H9 (cell line): ENCODE data around the gene CLEC18B. TPM values are rescaled to one million over a fixed set of nuclear protein-coding genes. Genes with fewer than 3 reads are reported as not detected.

Experiments
- DNase-seq: peaks from one replicate; pipeline ENCODE4 v3.0.0-alpha.2; 2017
- H2AFZ ChIP-seq: one replicate; pipeline ENCODE4 v1.6.1; 2013; ENCODE audit warnings: mild to moderate bottlenecking, low read length, control low read depth, moderate library complexity
- H2AK5ac ChIP-seq: 2 replicates; pipeline ENCODE4 v1.6.1; 2013; ENCODE audit warnings: low read length, control low read depth, mixed read lengths; ENCODE audit not compliant: insufficient read length
- H2BK120ac ChIP-seq: one replicate; pipeline ENCODE4 v1.6.1; 2013; ENCODE audit warnings: low read depth, mild to moderate bottlenecking, low read length, control low read depth, inconsistent platforms; ENCODE audit not compliant: poor library complexity, severe bottlenecking
- H2BK12ac ChIP-seq: 2 replicates; pipeline ENCODE4 v1.6.1; 2013; ENCODE audit warnings: low read length, control low read depth, mixed read lengths, low read depth; ENCODE audit not compliant: insufficient read length
- H2BK15ac ChIP-seq: 2 replicates; pipeline ENCODE4 v1.6.1; 2013; ENCODE audit warnings: low read depth, low read length, control low read depth
- H2BK20ac ChIP-seq: one replicate; pipeline ENCODE4 v1.6.1; 2013; ENCODE audit warnings: low read depth, mild to moderate bottlenecking, low read length, control low read depth, inconsistent platforms; ENCODE audit not compliant: poor library complexity, severe bottlenecking
- H2BK5ac ChIP-seq: 2 replicates; pipeline ENCODE4 v1.6.1; 2013; ENCODE audit warnings: low read length, control low read depth, mixed read lengths; ENCODE audit not compliant: insufficient read length
- H3K14ac ChIP-seq: 2 replicates; pipeline ENCODE4 v1.6.1; 2013; ENCODE audit warnings: low read length, control low read depth; ENCODE audit not compliant: insufficient read depth
- H3K18ac ChIP-seq: 2 replicates; pipeline ENCODE4 v1.6.1; 2013; ENCODE audit warnings: low read depth, mild to moderate bottlenecking, mixed read lengths, low read length, control low read depth; ENCODE audit not compliant: insufficient read length
- H3K23ac ChIP-seq: 2 replicates; pipeline ENCODE4 v1.6.1; 2013; ENCODE audit warnings: low read length, control low read depth, mixed read lengths, low read depth; ENCODE audit not compliant: insufficient read length
- H3K23me2 ChIP-seq: 2 replicates; pipeline ENCODE4 v1.6.1; 2013; ENCODE audit warnings: low read depth, mild to moderate bottlenecking, mixed read lengths, low read length, control low read depth; ENCODE audit not compliant: insufficient read length, poor library complexity, severe bottlenecking
- H3K27ac ChIP-seq: 2 replicates; pipeline ENCODE4 v1.5.1; 2013; ENCODE audit warnings: low read length, control low read depth, mixed read lengths, low read depth; ENCODE audit not compliant: insufficient read length
- H3K27me3 ChIP-seq: 2 replicates; pipeline ENCODE4 v1.6.1; 2013; ENCODE audit warnings: low read length, control low read depth, inconsistent platforms; ENCODE audit not compliant: insufficient read depth
- H3K4ac ChIP-seq: 2 replicates; pipeline ENCODE4 v1.6.1; 2013; ENCODE audit warnings: low read depth, mild to moderate bottlenecking, control low read depth, inconsistent platforms, low read length, moderate library complexity
- H3K4me1 ChIP-seq: 2 replicates; pipeline ENCODE4 v1.6.1; 2013; ENCODE audit warnings: low read length, control low read depth, inconsistent platforms; ENCODE audit not compliant: insufficient read depth
- H3K4me2 ChIP-seq: 2 replicates; pipeline ENCODE4 v1.6.1; 2013; ENCODE audit warnings: low read length, control low read depth, mixed read lengths; ENCODE audit not compliant: insufficient read length, insufficient read depth
- H3K56ac ChIP-seq: 2 replicates; pipeline ENCODE4 v1.6.1; 2013; ENCODE audit warnings: low read depth, mild to moderate bottlenecking, mixed read lengths, low read length, control low read depth; ENCODE audit not compliant: insufficient read length
- H3K79me1 ChIP-seq: 2 replicates; pipeline ENCODE4 v1.6.1; 2013; ENCODE audit warnings: low read depth, mild to moderate bottlenecking, moderate library complexity, low read length, control low read depth, inconsistent platforms; ENCODE audit not compliant: insufficient read depth, poor library complexity, severe bottlenecking
- H3K79me2 ChIP-seq: 2 replicates; pipeline ENCODE4 v1.6.1; 2013; ENCODE audit warnings: low read length, control low read depth, inconsistent platforms; ENCODE audit not compliant: insufficient read depth
- H3K9ac ChIP-seq: 2 replicates; pipeline ENCODE4 v1.6.1; 2013; ENCODE audit warnings: low read length, control low read depth, mixed read lengths; ENCODE audit not compliant: insufficient read length; ENCODE audit errors: extremely low read depth
- H3K9me3 ChIP-seq: one replicate; pipeline ENCODE4 v1.6.1; 2013; ENCODE audit warnings: low read depth, low read length, inconsistent platforms; ENCODE audit not compliant: control insufficient read depth
- H3T11ph ChIP-seq: one replicate; pipeline ENCODE4 v1.6.1; 2013; ENCODE audit warnings: mild to moderate bottlenecking, low read length, control low read depth, inconsistent platforms
- H4K20me1 ChIP-seq: one replicate; pipeline ENCODE4 v1.6.1; 2013; ENCODE audit not compliant: control insufficient read depth, insufficient read length, insufficient read depth
- H4K5ac ChIP-seq: 2 replicates; pipeline ENCODE4 v1.6.1; 2013; ENCODE audit warnings: low read depth, mild to moderate bottlenecking, mixed read lengths, low read length, control low read depth; ENCODE audit not compliant: insufficient read length
- H4K8ac ChIP-seq: replicated peaks from 2 replicates; pipeline ENCODE4 v1.6.1; 2013; ENCODE audit warnings: low read length, control low read depth, mixed read lengths, low read depth; ENCODE audit not compliant: insufficient read length
- H4K91ac ChIP-seq: 2 replicates; pipeline ENCODE4 v1.6.1; 2013; ENCODE audit warnings: low read depth, mild to moderate bottlenecking, moderate library complexity, mixed read lengths, low read length, control low read depth; ENCODE audit not compliant: insufficient read length
- H3K27ac Mint-ChIP-seq, 3 experiments: 2 replicates in 2 of 3; 3 replicates in 1 of 3; pipeline ENCODE4 v1.8.0; 2020 to 2021; ENCODE audit warnings: mixed read lengths in 3 of 3, mild to moderate bottlenecking in 1 of 3, moderate library complexity in 1 of 3
- H3K27me3 Mint-ChIP-seq: 2 replicates; pipeline ENCODE4 v1.8.0; 2021; ENCODE audit warnings: low read depth, mild to moderate bottlenecking, moderate library complexity, mixed read lengths
- H3K36me3 Mint-ChIP-seq, 3 experiments: 2 replicates in 2 of 3; 3 replicates in 1 of 3; pipeline ENCODE4 v1.8.0; 2020 to 2021; ENCODE audit warnings: low read depth in 3 of 3, mixed read lengths in 3 of 3; ENCODE audit not compliant: insufficient read depth in 1 of 3
- H3K4me1 Mint-ChIP-seq, 2 experiments: 2 replicates each; pipeline ENCODE4 v1.8.0; 2020; ENCODE audit warnings: mixed read lengths in 2 of 2
- H3K4me3 Mint-ChIP-seq, 2 experiments: 2 replicates in 1 of 2; 3 replicates in 1 of 2; pipeline ENCODE4 v1.8.0; 2020 to 2021; ENCODE audit warnings: mild to moderate bottlenecking in 2 of 2, mixed read lengths in 2 of 2, moderate library complexity in 1 of 2
- H3K9me3 Mint-ChIP-seq, 2 experiments: 2 replicates in 1 of 2; 3 replicates in 1 of 2; pipeline ENCODE4 v1.8.0; 2020; ENCODE audit warnings: mild to moderate bottlenecking in 2 of 2, mixed read lengths in 2 of 2, moderate library complexity in 1 of 2
- CTCF ChIP-seq: fragments of 200-600 bp; sonication (generic); conservative IDR thresholded peaks from 3 replicates; pipeline ENCODE4 v1.8.0; 2021; ENCODE audit warnings: antibody characterized with exemption, mild to moderate bottlenecking
- WGBS: extraction: QIAGEN DNeasy Blood & Tissue Kit; methylation state at CpG from one replicate; pipeline ENCODE4 v1.1.7; 2013; ENCODE audit warnings: missing lambda C conversion rate, low lambda C conversion rate, mixed read lengths; ENCODE audit not compliant: insufficient read length; ENCODE audit errors: extremely low coverage; 5-methylcytosine and 5-hydroxymethylcytosine counted together
- total RNA-seq: library from RNA; stranded (reverse); gene quantifications from 2 replicates; pipeline ENCODE4 v1.2.1, GENCODE V29; 2021

The CLEC18B gene
- total RNA-seq, 1 experiment from 2014 or later = 0.37 TPM

GRCh38 chr16:74450236-74450635, 29.0 kb upstream of the CLEC18B start:
- no peak overlapping the region for H2AFZ ChIP-seq
- H3K23me2 ChIP-seq = no peaks in the 10 kb centered on the region
- H3K27me3 ChIP-seq = no peaks in the 10 kb centered on the region
- H3K9me3 ChIP-seq = no peaks in the 10 kb centered on the region
- no peak overlapping the region for H3K56ac ChIP-seq
- no peak overlapping the region for H3K14ac ChIP-seq
- H2BK12ac ChIP-seq = no peak overlapping the region
- H2BK15ac ChIP-seq = no peak overlapping the region
- no peaks in the 10 kb centered on the region for H3K79me1 ChIP-seq
- no peak overlapping the region for H3K4me2 ChIP-seq
- H2AK5ac ChIP-seq = no peak overlapping the region
- no peaks in the 10 kb centered on the region for H4K20me1 ChIP-seq
- H4K91ac ChIP-seq = no peak overlapping the region
- H3K4me1 ChIP-seq = no peaks in the 10 kb centered on the region
- H3K4me3 Mint-ChIP-seq = no peak overlapping the region
- H3T11ph ChIP-seq = no peak overlapping the region
- no peak overlapping the region for H2BK120ac ChIP-seq
- no peak overlapping the region for H2BK20ac ChIP-seq
- H3K4ac ChIP-seq = no peak overlapping the region
- H4K8ac ChIP-seq = no peak overlapping the region
- H3K27me3 Mint-ChIP-seq = no peaks in the 10 kb centered on the region
- H3K9me3 Mint-ChIP-seq = no peaks in the 10 kb centered on the region
- H3K36me3 Mint-ChIP-seq = peaks cover 27 to 71% (median 48%) of the 10 kb centered on the region in 3 experiments; a peak in 6 of 7 replicates
- H3K4me1 Mint-ChIP-seq = peaks cover 4 to 6% of the 10 kb centered on the region in 2 experiments; a peak in 2 of 4 replicates
- DNase-seq = no peak
- no peak for TF ChIP-seq CTCF
- H2BK5ac ChIP-seq = no peak overlapping the region
- no CpG with 5 or more reads among the region's 3 CpGs for WGBS
- H4K5ac ChIP-seq = no peak overlapping the region
- H3K18ac ChIP-seq = no peak overlapping the region
- H3K79me2 ChIP-seq = no peaks in the 10 kb centered on the region
- H3K23ac ChIP-seq = no peak overlapping the region
- H3K27ac ChIP-seq = no peak overlapping the region
- H3K9ac ChIP-seq = no peak overlapping the region
- no peak overlapping the region for H3K27ac Mint-ChIP-seq
